ENCODE measurements around the gene SPOCK1.

SPOCK1 gene

DNA sequence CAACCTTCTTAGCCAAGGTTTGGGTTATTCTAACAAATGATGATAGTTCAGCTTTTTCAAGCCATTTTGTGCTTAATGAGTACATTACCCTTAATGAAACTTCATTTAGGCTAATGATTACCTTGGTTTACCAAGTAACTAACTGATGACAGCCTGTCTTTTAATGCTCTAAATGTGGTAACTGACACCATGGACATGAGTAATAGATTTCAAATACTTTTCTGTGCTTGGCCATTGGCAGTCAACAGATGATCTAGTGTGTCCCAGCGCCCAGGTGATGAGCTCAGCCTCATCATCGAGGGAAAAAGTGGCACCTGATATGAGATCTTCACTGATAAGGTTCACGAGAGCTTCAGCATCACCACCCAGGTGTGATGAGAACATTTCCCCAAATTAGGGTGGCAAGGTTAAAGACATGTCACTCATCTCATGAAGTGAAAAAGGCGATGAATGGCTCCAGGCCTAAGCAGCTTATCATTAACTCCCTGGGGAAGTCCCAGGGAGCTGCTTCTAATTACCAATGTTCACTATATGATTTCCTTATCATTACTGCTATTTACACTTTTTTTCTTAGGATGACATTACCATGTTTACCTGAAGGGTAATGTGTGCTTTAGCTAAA lies 296.0 kb downstream of the SPOCK1 start:
- DNase-seq (ENCODE audit: low spot score): no peak
- in situ Hi-C loops (cut with MboI; ENCODE audit: low pct_unique_long_range_greater_than_20kb, low sequenced_read_pairs, unreplicated experiment): no loop called here
- TF ChIP-seq, protein P1, sequence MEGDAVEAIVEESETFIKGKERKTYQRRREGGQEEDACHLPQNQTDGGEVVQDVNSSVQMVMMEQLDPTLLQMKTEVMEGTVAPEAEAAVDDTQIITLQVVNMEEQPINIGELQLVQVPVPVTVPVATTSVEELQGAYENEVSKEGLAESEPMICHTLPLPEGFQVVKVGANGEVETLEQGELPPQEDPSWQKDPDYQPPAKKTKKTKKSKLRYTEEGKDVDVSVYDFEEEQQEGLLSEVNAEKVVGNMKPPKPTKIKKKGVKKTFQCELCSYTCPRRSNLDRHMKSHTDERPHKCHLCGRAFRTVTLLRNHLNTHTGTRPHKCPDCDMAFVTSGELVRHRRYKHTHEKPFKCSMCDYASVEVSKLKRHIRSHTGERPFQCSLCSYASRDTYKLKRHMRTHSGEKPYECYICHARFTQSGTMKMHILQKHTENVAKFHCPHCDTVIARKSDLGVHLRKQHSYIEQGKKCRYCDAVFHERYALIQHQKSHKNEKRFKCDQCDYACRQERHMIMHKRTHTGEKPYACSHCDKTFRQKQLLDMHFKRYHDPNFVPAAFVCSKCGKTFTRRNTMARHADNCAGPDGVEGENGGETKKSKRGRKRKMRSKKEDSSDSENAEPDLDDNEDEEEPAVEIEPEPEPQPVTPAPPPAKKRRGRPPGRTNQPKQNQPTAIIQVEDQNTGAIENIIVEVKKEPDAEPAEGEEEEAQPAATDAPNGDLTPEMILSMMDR (IDR thresholded peaks at IDR 0.05; ENCODE audit: extremely low read depth, insufficient read depth, missing control alignments): no peak

DNA sequence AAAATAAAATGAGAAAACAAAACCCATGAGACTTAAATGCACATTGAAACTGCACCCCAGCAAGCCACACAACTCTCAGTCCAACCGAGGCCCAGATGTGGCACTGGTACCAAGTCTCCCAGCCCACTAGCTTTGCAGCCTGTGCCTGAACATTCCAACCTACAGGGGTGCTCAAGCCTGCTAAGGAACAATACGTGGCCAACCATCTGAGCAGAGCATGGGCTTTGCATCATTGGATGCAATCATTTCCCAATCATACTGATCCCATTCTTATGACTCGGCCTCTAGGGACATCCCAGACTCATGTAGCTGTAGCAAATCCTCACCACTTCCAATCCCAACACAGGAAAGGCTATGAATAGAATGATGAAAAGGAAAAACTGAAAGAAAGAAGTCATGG lies 297.2 kb downstream of the SPOCK1 start:
- DNase-seq (ENCODE audit: low spot score): no peak
- in situ Hi-C loops (cut with MboI; ENCODE audit: low pct_unique_long_range_greater_than_20kb, low sequenced_read_pairs, unreplicated experiment): no loop called here
- TF ChIP-seq, protein P1 (IDR thresholded peaks at IDR 0.05; ENCODE audit: extremely low read depth, insufficient read depth, missing control alignments): no peak

DNA sequence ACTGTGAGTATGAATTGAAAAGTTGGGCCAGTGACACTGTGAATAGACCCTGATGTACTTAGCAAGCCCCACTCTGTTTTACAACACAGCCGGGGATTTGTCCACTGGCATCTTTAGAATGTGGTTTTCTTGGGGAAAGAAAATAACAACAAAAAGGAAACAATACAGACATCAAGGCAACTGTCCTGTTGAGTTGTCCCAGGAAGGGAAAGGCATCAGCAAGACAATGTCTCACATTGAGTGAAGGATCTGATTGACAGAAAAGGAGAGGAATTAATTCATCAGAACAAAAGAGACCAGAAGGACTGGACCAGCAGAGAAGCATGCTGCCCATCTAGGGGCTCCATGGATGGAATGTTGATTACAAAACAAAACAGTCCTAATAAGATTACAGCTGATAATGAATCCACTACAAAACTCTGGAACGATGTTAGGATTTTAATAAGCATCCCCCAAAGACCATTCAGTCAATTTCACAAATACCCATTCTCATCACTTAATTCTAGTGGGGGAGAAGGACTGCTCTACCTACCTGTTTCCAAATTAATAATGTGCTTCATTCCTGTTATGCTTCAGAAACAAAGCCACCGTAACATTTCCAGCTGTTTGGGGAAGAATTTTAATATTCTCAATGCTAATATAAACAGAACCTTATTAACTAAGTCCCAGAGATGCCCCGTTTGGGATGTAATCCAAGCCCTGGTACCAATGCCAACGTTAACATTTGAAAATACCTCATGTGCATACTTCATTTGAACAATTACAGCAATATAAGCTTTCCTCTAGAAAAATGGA lies 298.0 kb downstream of the SPOCK1 start:
- TF ChIP-seq, protein P1 (IDR thresholded peaks at IDR 0.05; ENCODE audit: extremely low read depth, insufficient read depth, missing control alignments): no peak
- DNase-seq (ENCODE audit: low spot score): no peak
- in situ Hi-C loops (cut with MboI; ENCODE audit: low pct_unique_long_range_greater_than_20kb, low sequenced_read_pairs, unreplicated experiment): no loop called here

DNA sequence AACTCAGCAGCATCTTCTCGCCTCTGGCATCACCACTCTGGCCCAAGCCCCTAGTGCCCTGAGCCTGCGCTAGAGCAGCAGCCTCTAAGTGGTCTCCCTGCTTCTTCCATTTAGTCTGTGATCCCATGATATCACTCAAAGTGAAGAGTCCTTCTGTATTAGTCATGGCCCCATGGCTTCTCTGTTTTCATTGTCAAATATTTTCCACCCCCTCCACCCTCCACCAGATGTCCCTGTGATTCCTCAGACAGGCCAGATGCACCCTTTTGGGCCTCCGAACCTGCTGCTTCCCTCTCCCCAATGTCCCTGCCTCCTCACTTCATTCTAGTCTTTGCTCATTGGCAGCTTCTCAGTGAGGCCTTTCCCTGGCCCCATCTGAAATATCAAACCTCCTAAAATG lies 299.2 kb downstream of the SPOCK1 start:
- DNase-seq (ENCODE audit: low spot score): no peak
- TF ChIP-seq, protein P1 (IDR thresholded peaks at IDR 0.05; ENCODE audit: extremely low read depth, insufficient read depth, missing control alignments): no peak
- in situ Hi-C loops (cut with MboI; ENCODE audit: low pct_unique_long_range_greater_than_20kb, low sequenced_read_pairs, unreplicated experiment): no loop called here

DNA sequence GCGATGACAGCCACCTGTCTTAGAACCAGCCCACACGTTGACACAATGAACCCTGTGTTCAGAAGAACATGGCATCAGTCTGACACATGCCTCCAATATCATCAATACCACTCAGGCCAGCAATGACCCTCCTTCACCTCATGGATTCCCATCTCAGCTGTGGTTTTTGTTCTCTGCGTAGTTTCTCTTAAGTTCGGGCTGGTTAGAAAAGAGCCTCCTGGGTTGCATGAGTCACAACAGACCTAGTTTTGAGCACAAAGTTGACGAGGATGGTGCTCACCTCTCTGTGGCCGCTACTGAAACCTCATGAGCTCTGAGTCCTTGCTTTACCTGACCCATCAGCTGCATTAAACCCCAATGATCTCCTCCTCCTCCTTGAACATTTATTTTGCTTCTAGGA lies 299.9 kb downstream of the SPOCK1 start:
- TF ChIP-seq, protein P1 (IDR thresholded peaks at IDR 0.05; ENCODE audit: extremely low read depth, insufficient read depth, missing control alignments): no peak
- DNase-seq (ENCODE audit: low spot score): no peak
- in situ Hi-C loops (cut with MboI; ENCODE audit: low pct_unique_long_range_greater_than_20kb, low sequenced_read_pairs, unreplicated experiment): no loop called here

DNA sequence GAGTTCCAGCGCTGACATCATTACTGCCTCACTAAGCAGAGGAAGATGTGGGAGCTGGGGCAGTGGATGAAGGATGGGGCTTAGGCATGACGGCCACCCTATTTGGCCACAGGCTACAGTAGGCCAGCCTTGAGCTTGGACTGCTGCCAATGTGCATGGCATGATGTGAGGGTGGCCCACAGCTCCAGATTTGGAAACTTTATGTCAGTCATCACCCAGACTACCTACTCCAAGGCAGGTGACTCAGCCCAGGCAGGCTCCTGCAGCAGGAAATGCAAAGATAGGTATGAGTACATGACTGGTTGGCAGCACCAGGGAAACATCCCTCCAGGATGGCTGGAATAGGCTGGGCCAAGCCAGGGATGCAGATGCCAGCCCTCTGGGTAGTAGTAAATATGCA lies 303.6 kb downstream of the SPOCK1 start:
- TF ChIP-seq, protein P1 (IDR thresholded peaks at IDR 0.05; ENCODE audit: extremely low read depth, insufficient read depth, missing control alignments): no peak
- in situ Hi-C loops (cut with MboI; ENCODE audit: low pct_unique_long_range_greater_than_20kb, low sequenced_read_pairs, unreplicated experiment): no loop called here
- DNase-seq (ENCODE audit: low spot score): no peak
